CD4-positive, alpha-beta T cell treated with Interleukin-6 at 100 ng/mL for 8 hours (primary cell): ENCODE results near the gene ADPRM.

ENCODE experiments used
- DNase-seq: peaks from one replicate; pipeline ENCODE4 v3.0.0-alpha.2; 2020; ENCODE audit warnings: mixed read lengths, low spot score

Gene ADPRM

DNA sequence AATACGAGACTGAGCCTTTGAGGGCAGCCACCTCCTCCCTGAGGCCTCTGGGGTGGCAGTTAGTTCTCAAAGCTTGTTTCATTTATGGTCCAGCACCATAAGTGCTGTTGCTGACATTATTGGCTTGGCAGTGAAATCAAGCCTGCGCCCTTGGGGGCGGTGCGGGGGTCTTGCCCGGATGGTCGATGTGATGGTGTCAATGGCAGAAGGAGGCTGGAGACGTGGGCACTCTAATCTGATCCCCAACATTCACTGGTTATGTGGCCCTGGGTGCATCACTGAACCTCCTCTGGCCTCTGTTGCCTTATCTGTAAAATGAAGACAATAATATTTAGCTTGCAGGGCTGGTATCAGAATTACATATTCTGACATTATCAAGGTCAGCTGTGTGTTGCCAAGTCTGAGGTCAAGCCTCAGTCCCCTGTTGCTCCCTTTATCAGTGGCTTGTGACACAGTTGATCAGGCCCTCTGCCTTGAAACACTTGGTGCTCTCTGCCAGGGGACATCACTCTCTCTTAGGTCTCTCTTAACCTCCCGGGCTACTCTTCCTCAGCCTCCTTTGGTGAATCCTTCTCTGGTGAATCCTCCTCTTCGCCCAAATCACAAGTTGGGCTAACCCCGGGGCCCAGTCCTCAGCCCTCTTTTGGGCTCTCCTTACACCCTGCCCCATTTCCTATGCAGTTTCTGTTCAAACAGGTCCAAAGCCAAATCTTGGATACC, 44.2 kb downstream of the ADPRM start:
- DNase-seq, result no peak

DNA sequence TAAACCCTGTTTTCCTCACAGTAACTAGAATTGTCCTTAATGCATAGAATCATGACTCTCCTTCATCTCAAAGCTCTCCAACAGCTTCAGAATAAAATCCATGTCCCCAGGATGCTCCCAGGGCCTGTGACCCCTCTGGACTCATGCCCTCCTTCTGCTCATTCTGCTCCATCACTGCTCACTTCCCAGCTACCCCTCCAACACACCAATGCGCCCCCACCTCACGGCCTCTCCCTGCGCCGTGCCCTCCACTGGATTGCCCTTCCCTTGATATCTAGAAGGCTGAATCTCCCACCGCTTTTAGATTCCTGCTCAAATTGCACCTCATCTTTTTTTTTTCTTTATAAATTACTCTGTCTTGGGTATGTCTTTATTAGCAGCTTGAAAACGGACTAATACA, 45.0 kb downstream of the ADPRM start:
- no peak for DNase-seq

DNA sequence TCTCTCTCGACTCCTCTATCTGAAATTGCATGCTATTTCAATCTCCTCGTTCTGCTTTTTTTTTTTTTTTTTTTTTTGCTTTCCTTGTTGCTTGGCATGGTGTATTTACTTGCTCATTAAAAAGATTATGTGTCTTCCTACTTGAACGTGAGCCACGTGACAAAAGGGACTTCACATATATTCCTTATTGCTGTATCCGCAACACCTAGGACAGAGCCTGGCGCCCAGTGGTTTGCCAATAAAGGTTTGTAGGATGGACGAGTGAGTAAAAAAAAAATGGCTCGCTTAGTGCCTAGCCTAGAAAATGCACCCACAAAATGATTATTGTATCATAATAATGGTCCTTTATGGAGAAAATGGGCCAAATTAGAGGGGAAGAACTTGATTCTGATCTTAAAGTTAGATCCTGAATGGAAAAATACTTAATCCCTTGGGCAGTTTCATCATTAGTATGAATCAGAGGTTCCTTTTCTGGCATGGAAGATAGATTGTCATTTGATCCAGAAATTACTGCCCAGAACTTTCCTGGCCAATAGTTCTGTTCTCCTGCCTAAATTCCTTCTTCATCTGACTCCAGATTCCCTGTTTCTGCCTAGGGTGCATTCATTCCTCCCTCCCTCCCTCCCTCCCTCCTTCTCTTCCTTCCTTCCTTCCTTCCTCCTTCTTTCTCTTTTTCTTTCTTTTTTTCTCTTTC, 46.1 kb downstream of the ADPRM start:
- DNase-seq, result no peak

GRCh38 chr17:10744501-10745000, 47.2 kb downstream of the ADPRM start:
- DNase-seq, result peak; percentile 56

- DNase-seq, result no peak
These were observed 47.8 kb downstream of the ADPRM start for GRCh38 chr17:10745231-10745630.

DNA sequence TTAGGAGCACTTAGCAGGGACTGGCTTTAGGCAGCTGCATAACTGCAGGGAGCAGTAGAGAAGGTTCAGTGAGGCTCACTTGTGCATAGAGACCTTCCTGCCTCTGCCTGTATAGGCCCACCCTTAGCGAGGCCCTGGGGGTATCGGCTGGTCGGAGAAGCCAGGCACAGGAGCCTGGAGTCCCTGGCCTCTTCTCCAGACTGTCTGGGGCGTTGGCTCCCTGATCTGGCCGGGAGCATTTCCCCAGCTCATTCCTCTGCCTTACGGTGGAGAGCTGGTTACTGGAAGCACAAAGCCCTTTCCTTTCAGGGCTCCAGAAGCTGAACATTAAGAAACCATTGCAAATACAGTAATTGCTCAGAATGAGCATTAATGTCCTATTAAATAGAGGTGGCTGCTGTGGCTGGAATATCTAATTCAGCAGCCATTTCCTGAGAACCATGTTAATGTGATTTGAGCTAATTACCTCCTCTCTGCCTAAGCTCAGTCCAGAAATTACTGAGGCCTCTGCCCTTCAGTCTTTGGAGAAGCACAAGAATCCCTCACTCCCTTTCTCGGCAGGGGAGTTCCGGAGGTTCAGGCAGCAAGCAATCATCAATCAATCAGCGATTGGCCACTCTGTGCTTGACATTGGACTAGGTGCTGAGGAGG, 51.3 kb downstream of the ADPRM start:
- DNase-seq, result no peak

- no peak for DNase-seq
These were observed 52.8 kb downstream of the ADPRM start for GRCh38 chr17:10750210-10750609.

DNA sequence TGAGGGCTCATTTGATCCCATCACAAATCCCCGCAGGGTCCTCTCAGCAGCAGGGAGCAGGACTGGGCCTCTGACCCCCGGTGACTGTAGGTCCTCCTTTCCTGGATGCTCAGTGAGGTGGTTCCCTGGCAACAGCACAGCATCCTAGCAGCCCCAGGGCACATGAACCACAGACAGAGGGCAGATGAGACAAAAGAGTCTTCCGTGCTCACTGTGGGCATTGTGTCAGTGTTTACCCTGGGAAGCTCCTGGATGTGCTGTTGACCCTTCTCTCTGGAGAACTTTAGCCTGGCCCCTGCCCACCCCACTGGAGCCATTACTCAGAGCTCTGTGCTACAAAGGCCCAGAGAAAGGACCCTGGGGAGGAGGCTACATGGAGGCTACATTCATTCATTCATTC, 54.2 kb downstream of the ADPRM start:
- DNase-seq, result no peak

- DNase-seq, result no peak
These were observed 55.3 kb downstream of the ADPRM start for GRCh38 chr17:10752696-10753095.

GRCh38 chr17:10754109-10754508, 56.7 kb downstream of the ADPRM start:
- DNase-seq, result peak; percentile 7

GRCh38 chr17:10754861-10755591, 57.6 kb downstream of the ADPRM start:
- DNase-seq, result no peak

GRCh38 chr17:10755592-10756127, 58.3 kb downstream of the ADPRM start:
- no peak for DNase-seq

GRCh38 chr17:10756185-10756584, 58.8 kb downstream of the ADPRM start:
- no peak for DNase-seq

DNA sequence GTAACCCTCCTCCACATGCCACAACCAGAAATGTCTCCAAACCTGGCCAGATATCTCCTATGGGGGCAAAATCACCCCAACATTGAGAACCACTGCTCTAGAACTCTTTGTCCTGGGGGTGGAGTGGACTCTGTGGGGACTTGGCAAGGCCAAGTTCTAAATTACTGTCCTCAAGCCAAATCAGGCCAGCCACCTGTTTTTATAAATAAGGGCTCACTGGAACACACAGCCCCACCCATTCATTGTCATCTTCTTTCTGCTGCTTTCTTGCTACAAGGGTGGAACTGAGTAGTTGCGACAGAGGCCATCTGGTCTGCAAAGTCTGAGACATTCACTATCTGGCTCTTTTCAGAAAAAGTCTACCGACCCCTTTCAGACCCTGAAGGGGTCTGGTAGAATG, 59.2 kb downstream of the ADPRM start:
- DNase-seq, result no peak

- DNase-seq, result no peak
These were observed 59.7 kb downstream of the ADPRM start for GRCh38 chr17:10757067-10757466.

DNA sequence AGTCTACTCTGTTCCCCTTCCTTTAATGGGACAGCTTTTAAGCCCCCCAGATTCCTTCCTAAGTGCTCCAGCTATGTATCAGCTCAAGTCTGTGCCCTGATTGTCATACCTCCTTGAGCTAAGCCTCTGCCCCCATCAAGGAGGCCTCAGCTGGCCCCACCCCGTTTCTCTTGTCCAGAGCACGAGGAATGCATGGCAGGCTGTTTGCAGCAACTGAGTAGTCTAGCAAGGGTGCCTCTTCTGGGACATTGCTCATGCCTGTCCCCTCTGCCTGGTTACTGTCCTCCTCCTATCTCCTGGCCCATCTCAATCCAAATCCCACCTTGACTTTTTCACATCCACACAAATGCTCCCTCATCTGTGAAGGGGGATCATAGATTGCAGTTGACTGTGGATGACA, 60.3 kb downstream of the ADPRM start:
- DNase-seq, result no peak

- DNase-seq, result no peak
These were observed 60.7 kb downstream of the ADPRM start for GRCh38 chr17:10758062-10758461.
